GM18502 (cell line): ENCODE data around the gene MAL.
"Not testable (repeated sequence)": the region's sequence is repeated elsewhere in the genome, so short reads cannot be mapped to it uniquely, and the experiment has no call there.

Experiments
- ATAC-seq: cut with Tn5 transposase; IDR thresholded peaks from one replicate; pipeline ENCODE4 v1.9.1; 2021; ENCODE audit warnings: mild to moderate bottlenecking; ENCODE audit not compliant: unreplicated experiment, poor library complexity

The MAL gene

DNA sequence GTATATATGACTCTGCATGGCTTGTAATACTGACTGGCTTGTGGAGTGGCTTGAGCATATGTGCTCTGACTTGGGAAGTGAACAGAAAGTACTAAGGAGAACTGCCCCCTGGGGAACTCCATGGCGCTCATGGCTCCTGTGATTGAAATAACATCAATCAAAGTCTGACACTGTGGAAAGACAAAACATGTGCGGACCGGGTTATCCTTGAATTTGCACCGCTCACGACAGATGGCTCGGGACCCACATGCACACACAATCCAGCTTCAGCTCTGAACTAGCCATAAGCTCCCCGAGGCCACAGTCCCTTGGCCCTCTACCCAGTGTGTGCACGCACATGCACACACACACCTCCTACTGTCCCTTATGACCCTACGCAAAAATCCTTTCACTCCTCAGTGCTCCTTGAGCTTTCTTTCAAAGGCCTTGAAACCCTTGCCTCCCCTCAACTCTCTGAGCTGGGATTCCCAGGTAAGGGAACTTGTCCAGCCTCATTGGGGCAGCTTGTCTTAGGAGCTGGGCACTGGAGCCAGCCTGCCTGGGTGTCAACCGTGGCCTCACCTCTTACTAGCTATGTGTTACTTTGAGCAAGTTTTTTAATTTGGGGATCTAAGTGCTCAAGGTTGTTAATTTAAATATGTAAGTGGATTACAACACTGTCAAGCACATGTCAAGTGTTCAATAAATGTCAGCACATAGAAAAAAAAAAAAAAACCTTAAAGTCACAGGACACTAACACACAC is 52.5 kb downstream of the MAL start:
- no peak for ATAC-seq

DNA sequence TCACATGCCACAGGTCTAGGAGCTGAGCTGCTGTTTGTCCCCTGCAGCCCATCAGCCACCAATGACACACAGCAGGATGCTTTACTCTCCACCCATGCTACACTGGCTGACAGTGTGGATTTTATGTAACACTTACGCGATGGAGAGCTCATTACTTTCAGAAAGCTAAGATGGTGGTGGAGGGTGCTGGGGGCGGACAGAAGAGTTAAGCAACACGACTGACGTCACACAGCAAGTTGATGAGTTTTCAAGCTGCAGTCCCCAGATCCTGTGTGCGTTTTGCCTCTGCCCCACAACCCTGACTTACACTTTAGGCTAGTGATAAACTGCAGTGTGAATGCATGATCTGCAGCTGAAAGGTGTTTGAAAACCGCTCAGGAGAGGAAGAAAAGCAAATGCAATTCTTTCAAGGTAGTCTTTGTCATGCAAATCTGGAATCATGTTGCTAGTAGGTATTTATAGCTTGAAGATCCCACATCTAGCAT is 53.7 kb downstream of the MAL start:
- ATAC-seq: no peak

DNA sequence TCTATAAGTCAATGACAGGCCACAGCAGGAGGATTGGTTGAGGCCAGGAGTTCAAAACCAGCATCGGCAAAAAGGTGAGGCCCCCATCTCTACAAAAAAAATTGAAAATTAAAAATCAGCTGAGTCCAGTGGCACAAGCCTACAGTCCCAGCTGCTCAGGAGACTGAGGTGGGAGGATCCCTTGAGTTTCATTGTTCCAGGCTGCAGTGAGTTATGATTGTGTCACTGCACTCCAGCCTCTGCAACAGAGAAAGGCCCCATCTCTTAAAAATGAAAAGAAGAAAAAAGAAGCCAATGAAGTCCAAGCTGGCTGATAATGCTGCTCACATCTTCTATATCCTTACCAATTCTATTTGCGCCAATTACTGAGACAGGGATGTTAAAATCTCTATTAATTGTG is 57.0 kb downstream of the MAL start:
- no peak for ATAC-seq

DNA sequence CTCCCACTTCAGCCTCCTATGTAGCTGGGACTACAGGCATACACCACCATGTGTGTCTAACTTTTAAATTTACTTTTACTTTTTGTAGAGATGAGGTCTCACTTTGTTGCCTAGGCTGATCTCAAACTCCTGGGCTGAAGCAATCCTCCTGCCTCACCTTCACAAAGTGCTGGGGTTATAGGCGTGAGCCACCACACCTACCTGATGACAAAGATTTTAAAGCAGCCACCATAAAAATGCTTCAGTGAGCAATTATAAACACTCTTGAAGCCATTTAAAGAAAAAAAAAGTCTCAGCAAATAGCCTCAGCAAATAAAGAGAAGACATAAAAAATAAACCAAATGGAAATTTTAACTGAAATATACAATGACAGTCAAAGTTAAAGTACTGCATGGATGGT is 60.5 kb downstream of the MAL start:
- ATAC-seq: no peak

DNA sequence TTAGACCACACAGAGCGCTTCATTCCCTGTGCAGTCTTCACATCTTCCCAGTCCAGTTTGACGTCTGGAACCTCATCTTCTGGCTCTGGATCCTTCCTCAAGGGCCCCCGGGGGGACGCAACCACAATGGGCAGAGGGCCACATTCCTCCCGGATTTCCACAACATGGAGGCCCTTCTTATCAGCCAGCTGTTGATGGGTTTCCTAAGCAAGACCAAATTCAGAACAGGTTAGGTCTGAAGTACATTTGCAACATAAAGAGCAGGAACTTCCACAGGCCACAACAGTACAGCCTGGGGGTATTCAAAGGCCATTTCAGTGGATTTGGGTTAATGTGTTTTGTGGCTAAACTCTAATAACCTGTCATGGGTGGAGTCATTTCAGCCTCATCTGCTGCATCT is 61.9 kb downstream of the MAL start:
- no peak for ATAC-seq

DNA sequence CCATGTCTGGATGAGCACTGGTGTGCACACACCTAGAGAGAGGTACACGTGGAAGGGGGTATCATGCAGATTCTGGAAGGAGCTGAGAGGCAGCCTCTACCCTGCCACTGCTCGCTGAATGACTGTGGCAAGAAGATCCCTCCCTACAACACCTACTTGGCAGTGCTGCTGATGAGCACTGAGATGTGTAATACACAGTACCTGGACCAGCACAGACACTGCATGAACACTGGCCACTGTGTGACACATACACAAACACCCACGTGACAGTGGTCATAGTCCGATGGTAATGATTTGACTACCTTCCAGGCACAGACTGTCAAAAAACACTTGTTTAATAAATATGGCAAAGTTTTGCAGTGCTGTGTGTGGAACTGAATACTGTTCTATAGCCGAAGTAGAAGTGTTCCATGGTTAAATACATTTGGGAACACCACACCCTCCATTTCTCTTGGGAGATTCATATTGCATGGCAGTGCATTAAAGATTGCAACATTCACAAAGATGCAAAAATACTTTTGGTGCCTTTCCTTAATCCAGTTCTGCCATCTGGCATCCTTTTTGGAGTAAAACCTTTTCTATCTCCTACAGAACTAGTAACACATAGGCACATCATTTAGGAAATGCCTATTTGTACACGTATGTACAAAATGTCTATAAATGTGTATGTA is 66.5 kb downstream of the MAL start:
- no peak for ATAC-seq

DNA sequence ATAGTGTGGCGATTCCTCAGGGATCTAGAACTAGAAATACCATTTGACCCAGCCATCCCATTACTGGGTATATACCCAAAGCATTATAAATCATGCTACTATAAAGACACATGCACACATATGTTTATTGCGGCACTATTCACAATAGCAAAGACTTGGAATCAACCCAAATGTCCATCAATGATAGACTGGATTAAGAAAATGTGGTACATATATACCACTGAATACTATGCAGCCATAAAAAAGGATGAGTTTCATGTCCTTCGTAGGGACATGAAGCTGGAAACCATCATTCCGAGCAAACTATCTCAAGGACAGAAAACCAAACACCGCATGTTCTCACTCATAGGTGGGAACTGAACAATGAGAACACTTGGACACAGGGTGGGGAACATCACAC is 72.8 kb downstream of the MAL start:
- not testable (repeated sequence) for ATAC-seq

DNA sequence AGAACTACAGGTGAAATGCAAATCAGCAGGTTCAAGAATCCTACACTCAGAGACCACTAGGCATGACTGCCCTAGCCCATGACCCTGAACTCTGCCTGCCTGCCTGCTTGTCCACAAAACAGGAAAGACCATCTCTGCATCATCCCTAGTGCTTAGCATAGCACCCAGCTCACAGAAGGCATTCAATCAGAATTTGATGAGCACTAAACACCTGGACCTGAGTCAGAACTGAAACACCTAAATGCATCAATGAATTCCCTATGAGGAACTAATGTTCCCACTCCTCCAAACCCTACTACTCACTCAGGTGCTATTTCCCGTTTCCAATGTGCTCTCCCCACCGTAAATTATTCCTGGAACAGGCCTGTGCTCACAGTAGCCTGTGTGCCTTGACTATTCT is 74.4 kb downstream of the MAL start:
- no peak for ATAC-seq
